ENCODE results near the gene TRIM71. TPM values are rescaled to one million over a fixed set of nuclear protein-coding genes. Genes with fewer than 3 reads are reported as not detected.

TRIM71 gene
- total and polyA plus RNA-seq, 9 donors = 0.05 to 0.43 (median 0.07) TPM; not detected in 4

DNA sequence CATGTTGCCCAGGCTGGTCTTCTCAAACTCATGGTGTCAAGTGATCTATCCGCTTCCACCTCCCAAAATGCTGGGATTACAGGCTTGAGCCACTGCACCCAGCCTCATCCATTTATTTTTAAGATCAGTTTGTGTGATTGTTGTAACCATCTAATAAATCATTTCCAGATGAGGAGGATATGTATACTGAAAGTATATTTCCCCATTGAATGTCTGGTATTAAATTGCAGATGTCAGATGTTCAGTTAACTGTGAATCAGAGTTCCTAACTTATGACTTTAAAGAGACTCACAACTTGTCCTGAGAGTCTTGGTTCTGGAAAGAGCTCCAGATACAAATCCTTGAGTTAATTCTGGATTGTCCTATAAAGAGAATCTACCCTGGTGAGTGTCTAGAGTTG is 62.4 kb downstream of the TRIM71 start:
- intact Hi-C loops (cut with DNase I) = no loop called here
- no peak for DNase-seq
- TF ChIP-seq, protein P1, sequence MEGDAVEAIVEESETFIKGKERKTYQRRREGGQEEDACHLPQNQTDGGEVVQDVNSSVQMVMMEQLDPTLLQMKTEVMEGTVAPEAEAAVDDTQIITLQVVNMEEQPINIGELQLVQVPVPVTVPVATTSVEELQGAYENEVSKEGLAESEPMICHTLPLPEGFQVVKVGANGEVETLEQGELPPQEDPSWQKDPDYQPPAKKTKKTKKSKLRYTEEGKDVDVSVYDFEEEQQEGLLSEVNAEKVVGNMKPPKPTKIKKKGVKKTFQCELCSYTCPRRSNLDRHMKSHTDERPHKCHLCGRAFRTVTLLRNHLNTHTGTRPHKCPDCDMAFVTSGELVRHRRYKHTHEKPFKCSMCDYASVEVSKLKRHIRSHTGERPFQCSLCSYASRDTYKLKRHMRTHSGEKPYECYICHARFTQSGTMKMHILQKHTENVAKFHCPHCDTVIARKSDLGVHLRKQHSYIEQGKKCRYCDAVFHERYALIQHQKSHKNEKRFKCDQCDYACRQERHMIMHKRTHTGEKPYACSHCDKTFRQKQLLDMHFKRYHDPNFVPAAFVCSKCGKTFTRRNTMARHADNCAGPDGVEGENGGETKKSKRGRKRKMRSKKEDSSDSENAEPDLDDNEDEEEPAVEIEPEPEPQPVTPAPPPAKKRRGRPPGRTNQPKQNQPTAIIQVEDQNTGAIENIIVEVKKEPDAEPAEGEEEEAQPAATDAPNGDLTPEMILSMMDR (IDR thresholded peaks at IDR 0.05) = no peak
- no peak for TF ChIP-seq EP300 (IDR thresholded peaks at IDR 0.05)
- H3K9me3 ChIP-seq = no peaks in the 10 kb centered on the region
- no peaks in the 10 kb centered on the region for H3K4me1 ChIP-seq (ENCODE audit: insufficient read depth)
- 87 to 100% (median 100%) methylated on average over 1 of the region's 1 CpG for WGBS, 3 donors
- no peak overlapping the region for H3K4me3 ChIP-seq
- H3K27ac ChIP-seq = no peak overlapping the region
- no peaks in the 10 kb centered on the region for H3K36me3 ChIP-seq
- H3K27me3 ChIP-seq = no peaks in the 10 kb centered on the region

DNA sequence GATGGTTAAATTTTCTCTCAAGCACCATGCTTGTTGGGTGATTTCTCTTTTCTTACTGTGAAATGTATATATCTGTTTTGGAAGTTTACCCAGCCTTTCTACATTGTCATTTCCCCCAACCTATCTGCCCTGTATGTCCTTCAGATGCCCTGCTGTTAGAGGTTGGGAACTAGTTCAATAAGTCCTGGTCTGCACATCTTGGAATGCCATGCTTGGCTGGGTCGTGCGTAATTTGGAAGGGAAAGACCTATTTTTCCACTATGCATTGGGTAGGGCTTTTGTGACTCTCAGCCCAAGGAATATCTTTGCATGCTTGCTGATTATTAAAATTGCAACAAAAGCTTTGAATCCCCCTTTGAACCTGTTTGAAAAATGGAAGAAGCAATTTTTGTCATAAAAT is 63.8 kb downstream of the TRIM71 start:
- 85 to 91% (median 87%) methylated on average over 2 of the region's 2 CpGs for WGBS, 3 donors
- no peak for DNase-seq
- intact Hi-C loops (cut with DNase I) = loop anchor here in 1 of 4 donors (1.0 kb wide), 1 partner anchor 20 kb away; no protein-coding TSS in a partner anchor
- Histone ChIP-seq H3K27me3 (no peaks in the 10 kb centered on the region), H3K4me3 (no peak overlapping the region), H3K4me1 (ENCODE audit: insufficient read depth) (no peaks in the 10 kb centered on the region), H3K36me3 (no peaks in the 10 kb centered on the region), H3K9me3 (no peaks in the 10 kb centered on the region), H3K27ac (no peak overlapping the region)
- no peak for TF ChIP-seq EP300 (IDR thresholded peaks at IDR 0.05)
- TF ChIP-seq, protein P1 (IDR thresholded peaks at IDR 0.05) = no peak
- no peak for TF ChIP-seq POLR2A (IDR thresholded peaks at IDR 0.05)

DNA sequence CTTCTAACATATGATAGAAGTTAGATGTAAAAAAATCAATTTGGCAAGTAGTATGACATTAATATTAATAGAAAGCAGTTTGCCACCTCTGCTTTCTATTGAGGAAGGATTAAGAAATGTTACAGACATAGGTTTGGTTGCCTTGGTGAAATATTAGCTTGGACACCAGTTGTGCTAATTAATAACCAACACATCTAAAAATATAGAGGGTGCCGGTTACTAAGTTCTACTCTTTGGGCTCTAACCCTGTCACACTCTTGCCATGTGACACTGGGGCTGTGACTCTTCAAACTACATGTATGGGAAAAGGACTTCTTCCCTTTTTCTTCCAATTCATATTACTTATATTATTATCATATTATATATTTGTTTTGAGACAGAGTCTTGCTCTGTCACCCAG is 64.4 kb downstream of the TRIM71 start:
- Histone ChIP-seq H3K27ac (no peak overlapping the region), H3K4me1 (ENCODE audit: insufficient read depth) (no peaks in the 10 kb centered on the region), H3K9me3 (no peaks in the 10 kb centered on the region), H3K36me3 (no peaks in the 10 kb centered on the region), H3K27me3 (no peaks in the 10 kb centered on the region), H3K4me3 (no peak overlapping the region)
- 87 to 94% (median 92%) methylated on average over 1 of the region's 1 CpG for WGBS, 3 donors
- no peak for DNase-seq
- TF ChIP-seq, protein P1 (IDR thresholded peaks at IDR 0.05) = no peak
- intact Hi-C loops (cut with DNase I) = no loop called here

DNA sequence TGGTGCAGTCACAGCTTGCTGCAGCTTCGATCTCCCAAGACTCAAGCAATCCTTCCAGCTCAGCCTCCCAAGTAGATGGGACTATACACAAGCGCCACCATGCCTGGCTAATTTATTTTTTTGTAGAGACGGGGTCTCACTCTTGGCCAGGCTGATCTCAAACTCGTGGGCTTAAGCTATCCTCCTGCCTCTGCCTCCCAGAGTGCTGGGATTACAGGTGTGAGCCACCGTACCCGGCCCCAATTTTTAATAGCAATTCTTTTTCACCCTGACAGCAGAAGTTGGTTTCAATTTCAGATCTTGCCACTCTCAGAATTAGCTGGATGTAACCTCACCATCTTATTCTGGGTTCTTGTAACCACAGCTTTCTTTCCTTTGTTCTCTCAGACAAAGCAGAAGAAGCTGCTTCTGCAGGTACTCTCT is 64.8 kb downstream of the TRIM71 start:
- WGBS, 3 donors = 81 to 91% (median 84%) methylated on average over 6 of the region's 6 CpGs
- Histone ChIP-seq H3K4me3 (no peak overlapping the region), H3K27me3 (no peaks in the 10 kb centered on the region), H3K4me1 (ENCODE audit: insufficient read depth) (no peaks in the 10 kb centered on the region), H3K9me3 (no peaks in the 10 kb centered on the region), H3K36me3 (no peaks in the 10 kb centered on the region), H3K27ac (no peak overlapping the region)
- DNase-seq = no peak
- intact Hi-C loops (cut with DNase I) = no loop called here
- no peak for TF ChIP-seq POLR2A (IDR thresholded peaks at IDR 0.05)
- TF ChIP-seq EP300 (IDR thresholded peaks at IDR 0.05) = no peak
- TF ChIP-seq, protein P1 (IDR thresholded peaks at IDR 0.05) = no peak

DNA sequence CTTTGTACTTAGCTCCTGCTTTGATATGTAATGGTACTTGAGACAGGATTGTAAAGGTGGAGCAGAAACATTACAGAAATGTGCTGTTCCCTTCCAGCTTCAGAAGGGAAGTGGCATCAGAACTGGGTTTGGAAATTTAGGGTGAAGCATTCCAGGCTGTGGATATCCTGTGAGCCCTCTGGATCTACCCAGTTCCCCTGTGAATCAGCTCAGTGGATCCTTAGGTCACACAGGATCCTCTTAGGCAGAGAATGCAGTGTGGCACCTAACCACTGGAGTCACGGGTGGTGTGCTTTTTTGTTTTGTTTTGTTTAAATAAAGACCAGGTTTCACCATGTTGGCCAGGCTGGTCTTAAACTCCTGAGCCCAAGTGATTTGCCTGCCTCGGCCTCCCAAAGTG is 66.0 kb downstream of the TRIM71 start:
- Histone ChIP-seq H3K9me3 (no peaks in the 10 kb centered on the region), H3K4me3 (no peak overlapping the region), H3K27ac (no peak overlapping the region), H3K27me3 (no peaks in the 10 kb centered on the region), H3K36me3 (no peaks in the 10 kb centered on the region), H3K4me1 (ENCODE audit: insufficient read depth) (no peaks in the 10 kb centered on the region)
- DNase-seq = no peak
- WGBS, 3 donors = 89 to 96% (median 94%) methylated on average over 2 of the region's 2 CpGs
- intact Hi-C loops (cut with DNase I) = no loop called here
- TF ChIP-seq POLR2A (IDR thresholded peaks at IDR 0.05) = no peak
- no peak for TF ChIP-seq EP300 (IDR thresholded peaks at IDR 0.05)
- TF ChIP-seq, protein P1 (IDR thresholded peaks at IDR 0.05) = no peak
